Endothelial cell of umbilical vein (primary cell): ENCODE measurements around the gene AUTS2. TPM values are rescaled to one million over a fixed set of nuclear protein-coding genes. Genes with fewer than 3 reads are reported as not detected.

Experiments used
- BruUV-seq: library from RNA; stranded (reverse); fragments of 400-500 nt; replicated peaks from 2 replicates; lab custom pipeline; 2021; lab: Mats Ljungman, UMichigan
- CTCF ChIA-PET: fragments of 300-600, 350-600 bp; sonication (Branson Sonifier 250); formaldehyde crosslinking; loops from one replicate; lab custom pipeline; 2021; ENCODE audit warnings: antibody characterized with exemption, inconsistent platforms; lab: Charles Lee
- POLR2A ChIA-PET: fragments of 300-600, 350-600 bp; sonication (Branson Sonifier 250); formaldehyde crosslinking; loops from one replicate; lab custom pipeline; 2021; ENCODE audit warnings: antibody characterized with exemption, inconsistent platforms; lab: Charles Lee
- DNase-seq: peaks from one replicate; pipeline ENCODE4 v3.0.0-alpha.2; 2011; ENCODE audit warnings: low read depth, low spot score
- FAIRE-seq: peaks from 2 replicates; lab custom pipeline; 2011; peaks lifted over from hg19 to GRCh38; lab: Jason Lieb, UNC
- H2AFZ ChIP-seq: 2 replicates; pipeline ENCODE4 v1.6.0; 2012; ENCODE audit warnings: low read depth, low read length, control low read depth, inconsistent platforms
- H3K27ac ChIP-seq: 2 replicates; pipeline ENCODE4 v1.5.1; 2011; ENCODE audit warnings: low read depth, mild to moderate bottlenecking, control low read depth, low read length, moderate library complexity; ENCODE audit not compliant: insufficient read depth
- H3K27me3 ChIP-seq, 2 experiments: 2 replicates each; pipeline versions ENCODE4 v1.6.0 to v1.6.1; 2011; ENCODE audit warnings: low read length in 2 of 2, mixed read lengths in 1 of 2; ENCODE audit not compliant: control insufficient read depth in 2 of 2, insufficient read depth in 2 of 2
- H3K36me3 ChIP-seq, 2 experiments: 2 replicates in 1 of 2; 3 replicates in 1 of 2; pipeline ENCODE4 v1.5.1; 2011; ENCODE audit warnings: low read length in 2 of 2, mild to moderate bottlenecking in 1 of 2, moderate library complexity in 1 of 2; ENCODE audit not compliant: control insufficient read depth in 2 of 2, insufficient read depth in 2 of 2; ENCODE audit errors: extremely low read depth in 1 of 2
- H3K4me1 ChIP-seq: 3 replicates; pipeline ENCODE4 v1.5.1; 2011; ENCODE audit warnings: mild to moderate bottlenecking, low read length; ENCODE audit not compliant: control insufficient read depth, insufficient read depth; ENCODE audit errors: extremely low read depth
- H3K4me2 ChIP-seq: 2 replicates; pipeline ENCODE4 v1.6.1; 2011; ENCODE audit warnings: low read length, control low read depth, mixed read lengths; ENCODE audit not compliant: insufficient read depth
- H3K4me3 ChIP-seq, 3 experiments: fragments of 200-600 bp in 1 of 3; sonication (generic), shearing (Covaris generic) in 1 of 3; replicated peaks in 1 of 3; 2 replicates each; pipeline ENCODE4 v1.5.1; 2011 to 2016; ENCODE audit warnings: control low read depth in 3 of 3, low read length in 3 of 3, mild to moderate bottlenecking in 2 of 3, inconsistent platforms in 1 of 3, low read depth in 1 of 3, moderate library complexity in 1 of 3; ENCODE audit not compliant: insufficient read depth in 1 of 3
- H3K79me2 ChIP-seq: 2 replicates; pipeline ENCODE4 v1.6.0; 2012; ENCODE audit warnings: low read length, inconsistent platforms; ENCODE audit not compliant: control insufficient read depth, insufficient read depth
- H3K9ac ChIP-seq: replicated peaks from 2 replicates; pipeline ENCODE3; 2011; ENCODE audit warnings: low read length, control low read depth; ENCODE audit not compliant: insufficient read depth; ENCODE audit errors: extremely low read depth
- H3K9me1 ChIP-seq: replicated peaks from 3 replicates; pipeline ENCODE4 v1.6.0; 2011; ENCODE audit warnings: mild to moderate bottlenecking, low read length; ENCODE audit not compliant: control insufficient read depth, insufficient read depth; ENCODE audit errors: extremely low read depth
- H3K9me3 ChIP-seq: replicated peaks from 2 replicates; pipeline ENCODE4 v1.5.1; 2012; ENCODE audit warnings: low read length, inconsistent platforms; ENCODE audit not compliant: control insufficient read depth, insufficient read depth
- H4K20me1 ChIP-seq: replicated peaks from 2 replicates; pipeline ENCODE3; 2011; ENCODE audit warnings: mild to moderate bottlenecking, low read length; ENCODE audit not compliant: control insufficient read depth, insufficient read depth; ENCODE audit errors: extremely low read depth
- EZH2 ChIP-seq: IDR thresholded peaks from 2 replicates; pipeline ENCODE4 v1.6.1; 2012; ENCODE audit warnings: borderline replicate concordance, low read depth, mild to moderate bottlenecking, moderate library complexity, low read length, inconsistent platforms; ENCODE audit not compliant: severe bottlenecking
- FOS ChIP-seq: IDR thresholded peaks from 2 replicates; pipeline ENCODE4 v1.6.1; 2011; ENCODE audit warnings: mild to moderate bottlenecking, low read length, moderate library complexity, borderline replicate concordance; ENCODE audit not compliant: insufficient read depth
- GATA2 ChIP-seq: IDR thresholded peaks from 2 replicates; pipeline ENCODE4 v1.7.0; 2011; ENCODE audit warnings: low read depth, mild to moderate bottlenecking, moderate library complexity, mixed read lengths, low read length; ENCODE audit not compliant: insufficient read length, insufficient read depth
- JUN ChIP-seq: IDR thresholded peaks from 2 replicates; pipeline ENCODE4 v1.6.1; 2011; ENCODE audit warnings: borderline replicate concordance, low read depth; ENCODE audit not compliant: insufficient read length, insufficient read depth
- MYC ChIP-seq: IDR thresholded peaks from one replicate; pipeline ENCODE4 v1.6.1; 2011; ENCODE audit warnings: mild to moderate bottlenecking, low read depth, low read length
- POLR2A ChIP-seq: IDR thresholded peaks from 2 replicates; pipeline ENCODE4 v1.6.1; 2012; ENCODE audit warnings: low read depth, mild to moderate bottlenecking, control low read depth, low read length
- POLR2AphosphoS5 ChIP-seq: IDR thresholded peaks from 2 replicates; pipeline ENCODE4 v1.6.1; 2012; ENCODE audit warnings: low read depth, mild to moderate bottlenecking, control low read depth, low read length, moderate library complexity; ENCODE audit not compliant: insufficient read depth
- dilution Hi-C: fragments of 300-500 bp; cut with MboI; formaldehyde crosslinking; loops from one replicate; pipeline ENCODE4 v1.15.0; 2019; ENCODE audit warnings: low sequenced_read_pairs; ENCODE audit not compliant: extremely low pct_ligation_motif_present
- intact Hi-C: fragments of 100-400 bp; cut with micrococcal nuclease; formaldehyde crosslinking; loops from one replicate; pipeline ENCODE4 v1.10.0; 2022
- polyA plus RNA-seq, 4 experiments: library from polyadenylated mRNA; depleted of rRNA in 3 of 4; stranded (reverse) in 3 of 4; unstranded in 1 of 4; fragments of >200 nt; gene quantifications; 2 replicates each; pipeline versions ENCODE4 v1.2.1 to v1.2.3, GENCODE V29; 2011 to 2012; ENCODE audit warnings: missing spikeins in 1 of 4
- total RNA-seq: library from RNA; stranded (reverse); gene quantifications from 2 replicates; pipeline ENCODE4 v1.2.3, GENCODE V29; 2021
- TF ChIP-seq, protein P1 (sequence below): IDR thresholded peaks from 2 replicates; pipeline ENCODE4 v1.6.1; 2011; ENCODE audit not compliant: insufficient read depth, insufficient read length
- TF ChIP-seq, protein P2 (sequence below), 2 donors: IDR thresholded peaks; 1 replicate in 1 of 2; 2 replicates in 1 of 2; pipeline ENCODE4 v1.5.1; 2011; ENCODE audit warnings: low read length in 2 of 2, mild to moderate bottlenecking in 2 of 2, moderate library complexity in 2 of 2, control low read depth in 1 of 2, inconsistent platforms in 1 of 2, low read depth in 1 of 2; ENCODE audit not compliant: insufficient read depth in 1 of 2; ENCODE audit errors: extremely low read depth in 1 of 2

AUTS2 gene
- total and polyA plus RNA-seq, 2 donors (not counting 3 experiments of a cell fraction or from before 2014, with no cell fraction given): 0.59 to 8.0 TPM

DNA sequence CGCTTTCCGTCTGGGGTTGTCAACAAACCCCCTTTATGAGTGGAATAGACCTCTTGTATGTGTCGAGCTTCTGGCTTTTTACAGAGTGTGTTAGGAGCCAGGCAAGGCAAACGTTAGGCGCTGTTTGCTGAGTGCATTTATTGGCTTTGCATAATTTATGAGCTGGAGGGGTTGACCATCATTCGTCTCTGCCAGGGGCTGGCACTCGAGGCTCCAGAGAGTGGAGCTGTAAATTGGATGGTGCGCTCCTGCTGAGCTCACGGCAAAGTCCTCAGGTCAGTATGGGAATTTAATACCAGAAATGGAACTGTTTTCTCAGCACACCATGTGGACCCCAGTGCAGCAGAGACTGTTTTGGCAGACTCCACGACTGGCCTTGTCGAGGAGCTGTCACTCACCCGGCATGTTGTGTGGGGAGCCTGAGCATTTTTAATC is 834.3 kb downstream of the AUTS2 start:
- H4K20me1 ChIP-seq: no peaks in the 10 kb centered on the region
- H3K9ac ChIP-seq: no peak overlapping the region
- FAIRE-seq (no peak), DNase-seq (no peak)
- ChIA-PET CTCF (no interaction called here), POLR2A (no interaction called here)
- H3K27ac ChIP-seq: no peak overlapping the region
- H3K79me2 ChIP-seq: no peaks in the 10 kb centered on the region
- dilution Hi-C loops (no loop called here), intact Hi-C loops (no loop called here)
- H3K36me3 ChIP-seq: no peaks in the 10 kb centered on the region
- H3K4me3 ChIP-seq: no peak overlapping the region
- BruUV-seq: no TSS peak
- no peaks in the 10 kb centered on the region for H3K27me3 ChIP-seq
- no peak overlapping the region for H3K4me2 ChIP-seq
- H3K9me1 ChIP-seq: no peaks in the 10 kb centered on the region
- peaks cover 6% of the 10 kb centered on the region for H3K9me3 ChIP-seq
- no peaks in the 10 kb centered on the region for H3K4me1 ChIP-seq
- no peak for TF ChIP-seq EZH2
- TF ChIP-seq JUN: no peak
- no peak for TF ChIP-seq MYC
- TF ChIP-seq GATA2: no peak
- TF ChIP-seq, protein P1, sequence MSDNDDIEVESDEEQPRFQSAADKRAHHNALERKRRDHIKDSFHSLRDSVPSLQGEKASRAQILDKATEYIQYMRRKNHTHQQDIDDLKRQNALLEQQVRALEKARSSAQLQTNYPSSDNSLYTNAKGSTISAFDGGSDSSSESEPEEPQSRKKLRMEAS: no peak
- TF ChIP-seq, protein P2, sequence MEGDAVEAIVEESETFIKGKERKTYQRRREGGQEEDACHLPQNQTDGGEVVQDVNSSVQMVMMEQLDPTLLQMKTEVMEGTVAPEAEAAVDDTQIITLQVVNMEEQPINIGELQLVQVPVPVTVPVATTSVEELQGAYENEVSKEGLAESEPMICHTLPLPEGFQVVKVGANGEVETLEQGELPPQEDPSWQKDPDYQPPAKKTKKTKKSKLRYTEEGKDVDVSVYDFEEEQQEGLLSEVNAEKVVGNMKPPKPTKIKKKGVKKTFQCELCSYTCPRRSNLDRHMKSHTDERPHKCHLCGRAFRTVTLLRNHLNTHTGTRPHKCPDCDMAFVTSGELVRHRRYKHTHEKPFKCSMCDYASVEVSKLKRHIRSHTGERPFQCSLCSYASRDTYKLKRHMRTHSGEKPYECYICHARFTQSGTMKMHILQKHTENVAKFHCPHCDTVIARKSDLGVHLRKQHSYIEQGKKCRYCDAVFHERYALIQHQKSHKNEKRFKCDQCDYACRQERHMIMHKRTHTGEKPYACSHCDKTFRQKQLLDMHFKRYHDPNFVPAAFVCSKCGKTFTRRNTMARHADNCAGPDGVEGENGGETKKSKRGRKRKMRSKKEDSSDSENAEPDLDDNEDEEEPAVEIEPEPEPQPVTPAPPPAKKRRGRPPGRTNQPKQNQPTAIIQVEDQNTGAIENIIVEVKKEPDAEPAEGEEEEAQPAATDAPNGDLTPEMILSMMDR (IDR thresholded peaks at IDR 0.05; ENCODE audit: extremely low read depth in 1 of 2, insufficient read depth in 1 of 2, low read depth in 1 of 2, low read length in 2 of 2): no peak
- TF ChIP-seq POLR2A: no peak
- TF ChIP-seq FOS: no peak
- no peak for TF ChIP-seq POLR2AphosphoS5
- no peak overlapping the region for H2AFZ ChIP-seq
